ENCODE measurements around the gene RALGPS1. TPM values are rescaled to one million over a fixed set of nuclear protein-coding genes. Genes with fewer than 3 reads are reported as not detected.

RALGPS1 gene
- total and polyA plus RNA-seq, 10 donors = 2.5 to 27.3 (median 14.1) TPM

DNA sequence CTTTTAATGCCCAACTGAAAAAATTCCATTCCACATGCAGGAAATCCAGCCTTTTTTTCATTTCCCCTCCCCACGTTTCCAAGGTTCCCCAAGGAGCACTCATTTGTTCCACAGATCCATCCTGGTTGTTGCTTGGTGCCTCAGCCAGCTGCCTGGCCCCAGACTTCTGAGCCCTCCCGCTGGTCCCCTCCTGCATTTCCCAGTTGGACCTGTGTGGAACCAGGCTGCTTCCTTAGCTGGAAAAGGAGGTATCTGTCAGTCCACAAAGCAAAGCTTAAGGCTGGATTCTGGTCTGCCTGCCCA is 163.0 kb downstream of the RALGPS1 start:
- Histone ChIP-seq H3K4me1 (peaks cover 0 to 24% (median 2%) of the 10 kb centered on the region in 6 donors), H3K36me3 (peaks cover 0 to 20% (median 0%) of the 10 kb centered on the region in 6 donors), H3K9me3 (no peaks in the 10 kb centered on the region), H3K4me3 (no peak overlapping the region), H3K27me3 (replicated peaks in 1 of 7) (no peaks in the 10 kb centered on the region), H3K27ac (no peak overlapping the region)
- peak in 2 of 3 donors; percentile 16 to 18 for TF ChIP-seq POLR2AphosphoS5 (IDR thresholded peaks at IDR 0.05)
- TF ChIP-seq, protein P1, sequence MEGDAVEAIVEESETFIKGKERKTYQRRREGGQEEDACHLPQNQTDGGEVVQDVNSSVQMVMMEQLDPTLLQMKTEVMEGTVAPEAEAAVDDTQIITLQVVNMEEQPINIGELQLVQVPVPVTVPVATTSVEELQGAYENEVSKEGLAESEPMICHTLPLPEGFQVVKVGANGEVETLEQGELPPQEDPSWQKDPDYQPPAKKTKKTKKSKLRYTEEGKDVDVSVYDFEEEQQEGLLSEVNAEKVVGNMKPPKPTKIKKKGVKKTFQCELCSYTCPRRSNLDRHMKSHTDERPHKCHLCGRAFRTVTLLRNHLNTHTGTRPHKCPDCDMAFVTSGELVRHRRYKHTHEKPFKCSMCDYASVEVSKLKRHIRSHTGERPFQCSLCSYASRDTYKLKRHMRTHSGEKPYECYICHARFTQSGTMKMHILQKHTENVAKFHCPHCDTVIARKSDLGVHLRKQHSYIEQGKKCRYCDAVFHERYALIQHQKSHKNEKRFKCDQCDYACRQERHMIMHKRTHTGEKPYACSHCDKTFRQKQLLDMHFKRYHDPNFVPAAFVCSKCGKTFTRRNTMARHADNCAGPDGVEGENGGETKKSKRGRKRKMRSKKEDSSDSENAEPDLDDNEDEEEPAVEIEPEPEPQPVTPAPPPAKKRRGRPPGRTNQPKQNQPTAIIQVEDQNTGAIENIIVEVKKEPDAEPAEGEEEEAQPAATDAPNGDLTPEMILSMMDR (IDR thresholded peaks at IDR 0.05 in 8 of 11, conservative IDR thresholded peaks at IDR 0.05 in 3 of 11) = no peak
- TF ChIP-seq POLR2A (IDR thresholded peaks at IDR 0.05) = no peak
- DNase-seq = no peak
- intact Hi-C loops (cut with DNase I; ENCODE audit: low total_unique reads) = no loop called here
- 50 to 72% (median 66%) methylated on average over 2 of the region's 2 CpGs for WGBS, 5 donors

DNA sequence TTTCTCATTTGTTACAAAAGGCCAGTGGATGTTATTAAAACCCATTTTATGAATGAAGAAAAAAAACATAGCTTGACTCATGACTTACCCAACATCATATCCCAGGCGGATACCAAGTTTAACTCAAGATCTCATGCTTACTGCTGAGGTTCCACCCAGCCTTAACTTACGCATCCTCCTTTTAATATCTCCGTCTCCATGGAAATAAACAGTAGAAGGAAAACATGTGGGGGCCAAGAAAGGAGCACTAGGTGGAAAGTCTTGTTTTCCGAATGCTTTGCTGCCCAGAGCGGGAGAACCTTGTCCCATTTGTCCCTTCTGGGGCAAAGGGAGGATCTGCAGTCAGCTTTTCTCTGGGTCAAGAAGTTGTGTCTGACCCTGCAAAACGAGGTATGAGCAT is 163.8 kb downstream of the RALGPS1 start:
- Histone ChIP-seq H3K27me3 (replicated peaks in 1 of 7) (no peaks in the 10 kb centered on the region), H3K27ac (no peak overlapping the region), H3K36me3 (peaks cover 0 to 20% (median 0%) of the 10 kb centered on the region in 6 donors), H3K4me1 (peaks cover 0 to 24% (median 2%) of the 10 kb centered on the region in 6 donors), H3K9me3 (no peaks in the 10 kb centered on the region), H3K4me3 (no peak overlapping the region)
- DNase-seq = no peak
- TF ChIP-seq POLR2AphosphoS5 (IDR thresholded peaks at IDR 0.05) = no peak
- TF ChIP-seq, protein P1 (IDR thresholded peaks at IDR 0.05 in 8 of 11, conservative IDR thresholded peaks at IDR 0.05 in 3 of 11) = no peak
- TF ChIP-seq POLR2A (IDR thresholded peaks at IDR 0.05) = no peak
- intact Hi-C loops (cut with DNase I; ENCODE audit: low total_unique reads) = no loop called here
- 90 to 98% (median 92%) methylated on average over 6 of the region's 6 CpGs for WGBS, 5 donors

DNA sequence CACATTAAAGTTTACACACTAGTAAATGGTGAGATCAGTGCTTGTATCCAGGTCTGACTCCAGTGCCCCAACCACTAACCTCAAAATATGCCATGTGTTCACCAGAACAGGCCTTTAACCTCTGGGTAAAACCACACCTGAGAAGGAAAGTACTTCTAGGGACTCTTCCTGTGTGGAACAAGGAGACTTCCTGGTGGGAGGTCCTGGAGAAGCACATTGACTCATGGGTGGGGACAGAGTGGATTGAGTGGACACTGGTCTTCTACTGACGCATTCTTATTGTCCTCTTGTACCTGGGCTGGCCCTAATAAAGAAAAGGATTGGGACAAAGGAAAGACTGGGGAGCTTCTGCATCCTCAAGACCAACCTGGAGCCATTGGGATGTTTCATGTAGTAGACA is 164.4 kb downstream of the RALGPS1 start:
- Histone ChIP-seq H3K4me3 (no peak overlapping the region), H3K27me3 (replicated peaks in 1 of 7) (no peaks in the 10 kb centered on the region), H3K27ac (no peak overlapping the region), H3K4me1 (peaks cover 0 to 24% (median 2%) of the 10 kb centered on the region in 6 donors), H3K36me3 (peaks cover 0 to 20% (median 0%) of the 10 kb centered on the region in 6 donors), H3K9me3 (no peaks in the 10 kb centered on the region)
- no peak for TF ChIP-seq POLR2A (IDR thresholded peaks at IDR 0.05)
- no peak for TF ChIP-seq POLR2AphosphoS5 (IDR thresholded peaks at IDR 0.05)
- TF ChIP-seq, protein P1 (IDR thresholded peaks at IDR 0.05 in 8 of 11, conservative IDR thresholded peaks at IDR 0.05 in 3 of 11) = no peak
- no peak for DNase-seq
- intact Hi-C loops (cut with DNase I; ENCODE audit: low total_unique reads) = no loop called here
- 90 to 100% (median 95%) methylated on average over 1 of the region's 1 CpG for WGBS, 5 donors

DNA sequence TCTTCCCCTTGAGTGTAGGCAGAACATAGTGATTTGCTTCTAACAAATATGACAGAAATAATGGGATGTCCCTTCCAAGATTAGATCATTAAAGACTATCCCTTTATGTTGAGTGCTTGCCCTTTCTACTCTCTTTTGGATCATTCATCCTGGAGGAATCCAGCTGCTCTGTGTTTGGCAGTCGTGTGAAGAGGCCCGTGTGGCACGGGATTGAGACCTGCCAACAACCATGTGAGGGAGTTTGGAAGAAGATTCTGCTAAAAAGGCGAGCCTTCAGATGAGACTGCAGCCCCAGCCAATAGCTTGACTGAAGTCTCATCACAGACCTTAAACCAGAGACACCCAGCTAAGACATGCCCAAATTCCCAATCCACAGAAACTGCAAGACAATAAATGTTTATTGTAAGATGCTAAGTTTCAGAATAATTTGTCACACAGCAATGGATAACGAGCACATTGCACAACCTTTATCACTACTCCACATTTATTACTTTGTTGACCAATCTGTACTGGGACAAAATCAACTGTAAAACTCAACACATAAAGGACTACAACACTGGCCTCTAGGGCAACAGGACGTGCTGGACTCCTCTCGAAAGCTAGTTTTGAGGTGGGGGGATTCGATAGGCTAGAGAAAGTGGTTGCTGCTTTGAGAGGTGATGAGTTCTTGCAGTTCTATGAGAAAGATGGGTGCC is 165.0 kb downstream of the RALGPS1 start:
- no peaks in the 10 kb centered on the region for H3K27me3 ChIP-seq (replicated peaks in 1 of 7)
- H3K4me3 ChIP-seq = no peak overlapping the region
- no peak overlapping the region for H3K27ac ChIP-seq
- no peak for DNase-seq
- 86 to 93% (median 92%) methylated on average over 8 of the region's 8 CpGs for WGBS, 5 donors
- TF ChIP-seq, protein P1 (IDR thresholded peaks at IDR 0.05 in 8 of 11, conservative IDR thresholded peaks at IDR 0.05 in 3 of 11) = no peak
- TF ChIP-seq POLR2AphosphoS5 (IDR thresholded peaks at IDR 0.05) = no peak
- TF ChIP-seq POLR2A (IDR thresholded peaks at IDR 0.05) = no peak
- peaks cover 0 to 20% (median 2%) of the 10 kb centered on the region in 6 donors for H3K4me1 ChIP-seq
- intact Hi-C loops (cut with DNase I; ENCODE audit: low total_unique reads) = no loop called here
- no peaks in the 10 kb centered on the region for H3K9me3 ChIP-seq
- peaks cover 0 to 19% (median 0%) of the 10 kb centered on the region in 6 donors for H3K36me3 ChIP-seq
